Activated T-helper 1 cell treated with anti-CD3 and anti-CD28 coated beads, Interleukin-2, amount 50 U/mL, for 16 hours (primary cell): ENCODE data around the gene HIPK2.

Experiments used
- DNase-seq, 2 donors: peaks; one replicate each; pipeline ENCODE4 v3.0.0-alpha.2; 2020; ENCODE audit warnings: low read depth in 1 of 2, low spot score in 1 of 2

Gene HIPK2

GRCh38 chr7:139737221-139738100 is 40.3 kb downstream of the HIPK2 start:
- no peak for DNase-seq

GRCh38 chr7:139735912-139736595 is 41.7 kb downstream of the HIPK2 start:
- no peak for DNase-seq

- DNase-seq = no peak
These were observed 42.3 kb downstream of the HIPK2 start for GRCh38 chr7:139735466-139735865.

GRCh38 chr7:139734395-139734794 is 43.4 kb downstream of the HIPK2 start:
- DNase-seq = no peak

- DNase-seq = no peak
These were observed 44.0 kb downstream of the HIPK2 start for GRCh38 chr7:139733751-139734150.

GRCh38 chr7:139732471-139733167 is 45.2 kb downstream of the HIPK2 start:
- DNase-seq = no peak

GRCh38 chr7:139731802-139732470 is 45.9 kb downstream of the HIPK2 start:
- DNase-seq = no peak

- no peak for DNase-seq
These were observed 46.8 kb downstream of the HIPK2 start for GRCh38 chr7:139730746-139731612.

GRCh38 chr7:139728203-139728602 is 49.6 kb downstream of the HIPK2 start:
- DNase-seq = no peak

- no peak for DNase-seq
These were observed 50.6 kb downstream of the HIPK2 start for GRCh38 chr7:139727151-139727705.

- DNase-seq = no peak
These were observed 51.3 kb downstream of the HIPK2 start for GRCh38 chr7:139726485-139726869.

- DNase-seq = no peak
These were observed 51.8 kb downstream of the HIPK2 start for GRCh38 chr7:139725858-139726484.

GRCh38 chr7:139725077-139725476 is 52.7 kb downstream of the HIPK2 start:
- DNase-seq = no peak

- DNase-seq = no peak
These were observed 55.2 kb downstream of the HIPK2 start for GRCh38 chr7:139722604-139723003.

GRCh38 chr7:139721821-139722220 is 56.0 kb downstream of the HIPK2 start:
- no peak for DNase-seq

- no peak for DNase-seq
These were observed 56.4 kb downstream of the HIPK2 start for GRCh38 chr7:139721417-139721816.

GRCh38 chr7:139720705-139721231 is 57.0 kb downstream of the HIPK2 start:
- DNase-seq = no peak

GRCh38 chr7:139720186-139720585 is 57.6 kb downstream of the HIPK2 start:
- no peak for DNase-seq

GRCh38 chr7:139718859-139719258 is 58.9 kb downstream of the HIPK2 start:
- no peak for DNase-seq
